GM21737 (cell line): ENCODE data around the gene MOV10L1.

Experiments used
- ATAC-seq: cut with Tn5 transposase; IDR thresholded peaks from one replicate; pipeline ENCODE4 v1.9.1; 2021; ENCODE audit warnings: mild to moderate bottlenecking, moderate library complexity; ENCODE audit not compliant: unreplicated experiment

MOV10L1 gene

GRCh38 chr22:50173311-50173982 is 83.6 kb downstream of the MOV10L1 start:
- ATAC-seq: no peak

DNA sequence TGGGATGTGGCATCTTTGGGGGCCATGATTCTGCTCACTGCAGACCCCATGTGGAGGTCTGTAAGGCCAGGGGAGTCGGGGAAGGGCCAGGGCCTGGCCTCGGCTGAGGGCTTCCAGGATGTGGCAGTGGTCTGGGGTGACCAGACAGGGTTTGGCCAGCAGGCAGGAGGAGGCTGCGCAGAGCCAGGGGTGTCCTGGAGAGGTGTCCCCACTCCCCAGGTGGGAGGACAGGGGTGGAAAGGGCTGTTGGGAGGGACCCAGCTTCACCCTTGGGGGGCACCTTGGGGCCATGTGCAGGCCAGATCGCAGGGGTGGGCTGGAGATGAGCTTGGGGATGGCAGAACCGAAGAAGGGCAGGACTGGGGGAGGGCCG is 84.2 kb downstream of the MOV10L1 start:
- no peak for ATAC-seq

DNA sequence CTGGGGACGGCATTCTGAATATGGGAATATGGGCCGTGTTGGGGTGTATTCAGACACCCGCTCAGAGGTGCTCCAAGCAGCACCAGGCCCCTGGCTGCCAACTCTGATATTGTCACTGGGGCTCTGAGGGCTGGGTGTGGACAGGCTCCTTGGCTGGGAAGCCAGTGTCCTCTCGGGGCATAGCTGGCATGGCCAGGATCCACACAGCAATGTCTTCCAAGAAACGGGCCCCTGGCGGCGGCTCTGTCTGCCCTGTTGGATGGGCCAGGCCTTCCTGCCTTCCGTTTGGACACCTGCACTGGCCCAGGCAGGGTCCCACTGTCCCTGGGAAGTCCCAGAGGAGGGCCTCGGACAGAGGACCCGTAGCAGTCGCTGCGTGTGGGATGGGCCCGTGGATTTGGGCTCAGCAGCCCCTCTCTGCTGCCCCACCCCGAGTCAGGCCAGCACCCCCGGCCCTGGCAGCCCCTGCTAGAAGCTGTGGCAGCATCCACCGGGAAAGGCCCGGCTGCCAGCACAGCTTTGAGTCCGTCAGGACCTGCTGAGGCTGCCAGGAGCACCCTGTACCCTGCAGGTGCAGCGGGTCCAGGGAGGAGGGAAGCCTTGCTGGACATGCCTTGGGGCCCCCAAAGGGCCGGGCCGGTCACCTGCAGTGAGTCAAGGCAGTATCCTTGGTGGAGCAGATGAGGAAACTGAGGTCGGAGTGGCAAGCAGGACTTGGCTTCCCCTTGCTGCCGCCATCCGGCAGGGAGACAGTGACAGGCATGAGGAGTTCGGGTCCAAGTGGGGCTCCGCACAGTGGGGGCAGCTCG is 84.8 kb downstream of the MOV10L1 start:
- ATAC-seq: no peak

DNA sequence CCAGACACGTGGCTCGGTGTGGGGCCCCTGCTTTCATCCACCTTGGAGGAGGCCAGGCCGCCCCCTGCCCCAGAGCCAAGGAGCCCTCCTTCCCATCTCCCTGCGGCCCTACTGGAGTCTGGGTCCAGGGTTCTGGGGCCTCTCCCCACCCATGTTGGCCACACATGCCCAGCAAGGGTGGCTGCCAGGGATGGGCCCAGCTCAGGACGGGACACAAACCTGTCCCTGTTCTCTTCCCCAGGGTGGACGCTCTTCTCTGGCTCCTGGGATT is 85.3 kb downstream of the MOV10L1 start:
- ATAC-seq: no peak

DNA sequence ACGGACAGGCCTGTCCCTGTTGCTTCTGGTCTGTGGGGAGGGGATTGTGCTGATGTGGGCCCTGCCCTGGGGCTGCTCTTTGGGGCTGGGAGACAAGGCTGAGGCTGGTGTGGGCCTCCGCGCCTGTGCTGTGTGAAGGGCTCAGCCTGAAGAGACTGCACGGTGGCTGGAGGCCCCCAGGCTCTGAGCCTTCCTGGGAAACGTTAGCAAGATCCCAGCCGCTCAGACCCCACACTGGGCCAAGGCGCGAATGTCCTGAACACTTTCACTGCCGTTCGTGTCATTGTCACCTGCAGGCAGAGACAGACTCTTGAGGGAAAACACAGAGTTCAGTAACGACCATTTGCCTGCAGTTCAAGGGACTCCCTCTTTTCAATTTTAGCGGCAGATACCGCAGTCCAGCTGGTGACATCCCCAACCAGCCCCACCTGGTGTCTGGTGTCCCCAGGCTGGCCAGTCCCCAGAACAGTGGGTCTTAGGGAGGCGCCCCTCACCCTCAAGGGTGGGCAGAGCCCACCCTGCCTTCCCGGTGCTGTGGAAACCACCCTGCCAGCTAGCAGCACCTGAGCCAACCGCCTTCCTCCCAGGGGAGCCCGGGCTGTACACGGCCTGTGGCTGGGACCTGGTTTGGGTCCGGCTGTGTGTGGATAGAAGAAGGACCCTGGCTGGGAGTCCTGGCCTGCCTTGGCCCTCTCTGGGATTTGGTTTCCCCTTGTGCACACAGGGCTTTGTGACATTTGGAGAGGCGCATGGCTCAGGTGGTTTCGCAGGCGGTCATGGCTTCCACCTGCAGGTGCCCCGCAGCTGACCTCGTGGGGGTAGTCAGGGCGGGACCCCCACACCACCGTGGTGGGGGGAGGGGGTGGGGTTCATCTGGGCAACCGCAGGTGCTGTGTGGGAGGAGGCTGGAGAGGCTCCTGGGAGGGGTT is 86.4 kb downstream of the MOV10L1 start:
- no peak for ATAC-seq

GRCh38 chr22:50176850-50177536 is 87.2 kb downstream of the MOV10L1 start:
- ATAC-seq: no peak

- no peak for ATAC-seq
Observed at GRCh38 chr22:50177537-50178470, 88.0 kb downstream of the MOV10L1 start.

DNA sequence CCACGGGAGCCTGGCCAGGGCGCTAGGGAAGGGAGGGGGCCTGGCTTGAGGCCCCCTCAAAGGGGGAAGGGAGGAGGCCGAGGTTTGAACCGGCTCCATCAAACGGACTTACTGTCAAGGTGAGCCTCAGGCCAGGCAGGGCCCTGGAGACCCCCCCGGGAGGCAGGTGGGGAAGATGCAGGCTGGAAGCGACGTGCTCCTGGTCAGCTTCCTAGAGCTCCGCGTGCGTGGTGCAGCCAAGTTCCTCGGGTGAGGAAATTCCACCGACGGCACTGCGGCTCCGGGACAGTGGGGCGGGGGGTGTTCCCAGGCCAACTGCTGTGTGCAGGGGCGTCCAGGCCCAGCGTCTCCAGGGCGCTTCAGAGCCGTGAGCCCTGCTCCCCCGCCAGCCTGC is 88.7 kb downstream of the MOV10L1 start:
- ATAC-seq: no peak

DNA sequence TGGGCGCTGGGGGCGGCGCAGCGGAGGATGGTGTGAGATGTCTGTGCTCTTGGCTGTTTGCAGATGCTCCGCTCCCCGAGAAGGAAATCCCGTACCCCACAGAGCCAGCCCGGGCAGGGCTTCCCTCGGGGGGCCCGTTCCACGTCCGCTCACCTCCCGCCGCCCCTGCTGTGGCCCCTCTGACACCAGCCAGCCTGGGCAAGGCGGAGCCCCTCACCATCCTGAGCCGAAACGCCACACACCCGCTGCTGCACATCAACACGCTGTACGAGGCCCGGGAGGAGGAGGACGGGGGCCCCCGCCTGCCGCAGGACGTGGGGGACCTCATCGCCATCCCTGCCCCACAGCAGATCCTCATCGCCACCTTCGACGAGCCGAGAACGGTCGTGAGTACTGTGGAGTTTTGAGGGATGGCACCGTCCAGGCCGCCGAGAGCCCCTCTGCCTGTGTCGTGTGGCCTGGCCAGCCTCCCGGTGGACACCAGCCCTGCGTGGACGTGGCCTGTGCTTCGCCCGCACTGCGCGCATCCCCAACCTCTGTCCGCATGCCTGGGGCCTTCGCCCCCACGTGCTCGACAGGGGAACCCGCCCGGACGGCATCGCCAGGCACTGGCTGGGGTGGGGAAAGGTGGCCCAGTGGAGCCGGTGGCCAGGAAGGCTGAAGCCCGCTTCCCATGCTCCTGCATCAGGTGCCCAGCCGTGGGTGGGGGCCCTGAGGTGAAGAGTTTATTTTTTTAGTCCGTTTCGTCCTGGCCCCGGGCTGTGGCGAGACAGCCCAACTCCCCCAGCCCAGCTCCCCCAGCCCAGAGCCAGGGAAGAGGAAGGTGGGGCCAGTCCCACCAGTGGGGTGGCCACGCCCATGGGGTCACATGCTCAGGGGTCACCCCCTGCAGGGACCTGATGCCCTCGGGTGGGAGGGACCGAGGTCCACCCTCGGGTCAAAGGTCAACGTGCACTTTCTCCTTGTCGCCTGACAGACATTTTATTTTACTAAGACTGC is 89.4 kb downstream of the MOV10L1 start:
- no peak for ATAC-seq

- ATAC-seq: no peak
Observed at GRCh38 chr22:50179937-50180726, 90.3 kb downstream of the MOV10L1 start.

GRCh38 chr22:50180727-50181521 is 91.1 kb downstream of the MOV10L1 start:
- ATAC-seq: no peak

DNA sequence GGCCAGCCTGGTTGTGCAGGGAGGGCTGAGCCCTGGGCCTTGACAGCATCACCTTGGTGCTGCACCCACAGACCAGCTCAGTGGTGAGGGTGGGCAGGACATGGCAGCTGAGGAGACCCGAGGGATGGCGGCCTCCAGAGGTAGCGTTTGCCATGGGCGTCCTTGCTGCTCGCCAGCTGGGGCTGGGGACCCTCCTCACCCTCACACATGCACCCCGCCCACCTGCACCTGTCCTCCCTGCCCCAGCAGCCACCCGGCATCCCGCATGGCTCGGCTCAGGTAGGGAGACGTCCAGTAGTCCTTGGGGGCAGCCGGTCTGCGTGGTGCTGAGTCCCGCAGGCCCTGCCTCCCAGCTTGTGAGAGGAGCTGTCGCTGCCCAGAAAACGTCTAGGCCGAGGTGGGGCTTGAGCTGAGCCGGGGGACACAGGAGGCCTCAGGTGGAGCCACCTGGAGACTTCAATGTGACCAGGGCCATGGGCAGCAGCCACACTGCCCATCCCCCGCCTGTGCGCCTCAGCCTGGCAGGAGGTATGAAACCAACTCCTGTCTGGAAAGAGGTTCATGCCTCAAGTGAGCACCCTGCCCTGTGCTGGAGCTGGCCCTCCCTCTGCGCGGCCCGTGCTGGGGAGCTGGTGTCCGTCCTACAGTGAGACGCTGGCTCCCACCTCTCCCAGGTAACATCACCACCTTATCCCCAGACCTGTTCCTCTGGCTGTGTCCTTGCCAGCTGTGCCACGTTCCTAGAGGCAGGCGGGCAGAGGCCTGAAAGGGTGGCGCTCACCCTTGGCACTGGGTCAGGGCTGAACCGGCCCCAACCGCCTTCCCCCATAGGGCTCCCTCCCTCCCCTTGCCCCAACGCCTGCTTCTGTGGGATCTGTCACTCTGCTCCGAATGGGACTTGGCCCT is 92.6 kb downstream of the MOV10L1 start:
- ATAC-seq: no peak

GRCh38 chr22:50183141-50183971 is 93.5 kb downstream of the MOV10L1 start:
- ATAC-seq: no peak

GRCh38 chr22:50184004-50184901 is 94.4 kb downstream of the MOV10L1 start:
- ATAC-seq: no peak
